GM15510 (cell line): ENCODE results near the gene PHOSPHO1.

Experiments
- POLR2A ChIP-seq: IDR thresholded peaks from 3 replicates; pipeline ENCODE4 v1.6.1; 2011; ENCODE audit warnings: borderline replicate concordance; ENCODE audit not compliant: insufficient read length; ENCODE audit errors: extremely low read depth

Gene PHOSPHO1

GRCh38 chr17:49249292-49249794, 18.8 kb upstream of the PHOSPHO1 start:
- TF ChIP-seq POLR2A = no peak

GRCh38 chr17:49247944-49248343, 17.4 kb upstream of the PHOSPHO1 start:
- TF ChIP-seq POLR2A = no peak

GRCh38 chr17:49244839-49245238, 14.3 kb upstream of the PHOSPHO1 start:
- no peak for TF ChIP-seq POLR2A

GRCh38 chr17:49242813-49243212, 12.2 kb upstream of the PHOSPHO1 start:
- no peak for TF ChIP-seq POLR2A

GRCh38 chr17:49241692-49242397, 11.3 kb upstream of the PHOSPHO1 start:
- TF ChIP-seq POLR2A = no peak

- no peak for TF ChIP-seq POLR2A
These were observed 10.5 kb upstream of the PHOSPHO1 start for GRCh38 chr17:49241040-49241439.

- TF ChIP-seq POLR2A = no peak
These were observed 10.0 kb upstream of the PHOSPHO1 start for GRCh38 chr17:49240619-49241018.

- no peak for TF ChIP-seq POLR2A
These were observed 9.4 kb upstream of the PHOSPHO1 start for GRCh38 chr17:49239963-49240362.

GRCh38 chr17:49235896-49236295, 5.3 kb upstream of the PHOSPHO1 start:
- TF ChIP-seq POLR2A = no peak

GRCh38 chr17:49234509-49235080, 4.0 kb upstream of the PHOSPHO1 start:
- TF ChIP-seq POLR2A = no peak

- no peak for TF ChIP-seq POLR2A
These were observed 942 bp upstream of the PHOSPHO1 start for GRCh38 chr17:49231563-49231894.

- no peak for TF ChIP-seq POLR2A
These were observed 584 bp downstream of the PHOSPHO1 start for GRCh38 chr17:49229805-49230600.

GRCh38 chr17:49229076-49229804, 1.3 kb downstream of the PHOSPHO1 start:
- no peak for TF ChIP-seq POLR2A

- no peak for TF ChIP-seq POLR2A
These were observed 2.9 kb downstream of the PHOSPHO1 start for GRCh38 chr17:49227436-49228261.
